GM18511 (cell line): Measurements from ENCODE around the gene THSD4.
"Not testable (repeated sequence)": the region's sequence is repeated elsewhere in the genome, so short reads cannot be mapped to it uniquely, and the experiment has no call there.

Experiments
- ATAC-seq: cut with Tn5 transposase; IDR thresholded peaks from one replicate; pipeline ENCODE4 v1.9.1; 2021; ENCODE audit warnings: mild to moderate bottlenecking, moderate library complexity; ENCODE audit not compliant: unreplicated experiment

The THSD4 gene

GRCh38 chr15:71725207-71725955, 610.1 kb downstream of the THSD4 start:
- not testable (repeated sequence) for ATAC-seq

DNA sequence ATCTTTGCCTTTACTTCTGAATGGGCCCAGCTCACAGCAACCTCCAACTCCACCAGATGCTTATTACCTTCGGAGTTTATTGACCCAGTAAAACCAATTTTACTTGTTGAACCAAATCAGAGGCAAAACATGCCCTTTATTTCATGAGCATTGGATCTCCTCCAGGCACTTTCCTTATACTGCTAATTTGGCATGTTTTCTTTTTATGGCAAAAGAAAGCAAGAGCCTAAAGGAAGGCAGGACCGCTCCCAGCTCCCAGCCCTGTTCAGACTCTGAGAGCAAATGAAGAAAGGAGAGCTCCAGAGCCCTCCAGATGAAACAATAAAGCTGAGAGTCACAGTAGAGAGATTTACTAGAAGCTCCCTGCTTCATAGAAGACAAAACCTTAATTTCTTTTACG, 613.6 kb downstream of the THSD4 start:
- ATAC-seq: no peak

DNA sequence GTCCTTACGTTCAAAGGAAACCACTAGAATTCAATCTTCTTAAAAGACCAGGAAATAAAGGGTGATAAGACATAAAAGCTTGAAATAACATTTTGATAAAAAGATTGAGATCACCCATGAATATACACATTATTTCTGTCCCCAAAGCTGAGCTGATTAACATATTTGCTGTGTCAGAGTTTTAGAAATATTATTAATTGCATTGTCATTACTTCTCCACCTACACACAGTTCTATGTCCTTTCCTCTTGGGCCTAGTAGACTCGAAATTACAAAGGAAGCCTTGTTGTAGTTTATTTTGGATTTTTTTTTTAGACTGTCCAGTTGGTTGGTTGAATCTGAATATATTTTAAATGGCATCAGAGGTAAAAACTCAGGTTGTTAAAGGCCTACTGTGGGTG, 614.0 kb downstream of the THSD4 start:
- ATAC-seq: no peak

GRCh38 chr15:71730277-71731144, 615.2 kb downstream of the THSD4 start:
- no peak for ATAC-seq

GRCh38 chr15:71732636-71733035, 617.4 kb downstream of the THSD4 start:
- no peak for ATAC-seq

DNA sequence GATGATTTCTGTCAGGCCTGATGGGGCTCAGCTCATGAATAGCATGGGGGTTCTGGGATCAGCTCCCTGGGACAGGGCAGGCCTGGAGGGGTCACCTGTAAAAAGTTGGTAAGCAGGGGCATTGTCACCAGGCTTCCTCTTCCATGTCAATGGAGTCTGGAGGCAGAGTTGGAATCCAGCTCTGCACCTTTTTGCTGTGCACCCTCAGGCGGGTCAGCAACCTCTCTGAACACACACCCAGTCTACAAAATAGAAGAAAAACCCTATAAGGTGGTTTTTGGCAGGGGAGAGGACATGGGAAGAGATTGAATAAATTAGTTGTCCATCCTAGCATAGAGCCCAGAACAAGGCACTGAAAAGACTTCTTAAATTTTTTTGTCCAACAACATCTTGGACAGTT, 617.9 kb downstream of the THSD4 start:
- no peak for ATAC-seq

- ATAC-seq: no peak
Observed at GRCh38 chr15:71734709-71735384, 619.6 kb downstream of the THSD4 start.

DNA sequence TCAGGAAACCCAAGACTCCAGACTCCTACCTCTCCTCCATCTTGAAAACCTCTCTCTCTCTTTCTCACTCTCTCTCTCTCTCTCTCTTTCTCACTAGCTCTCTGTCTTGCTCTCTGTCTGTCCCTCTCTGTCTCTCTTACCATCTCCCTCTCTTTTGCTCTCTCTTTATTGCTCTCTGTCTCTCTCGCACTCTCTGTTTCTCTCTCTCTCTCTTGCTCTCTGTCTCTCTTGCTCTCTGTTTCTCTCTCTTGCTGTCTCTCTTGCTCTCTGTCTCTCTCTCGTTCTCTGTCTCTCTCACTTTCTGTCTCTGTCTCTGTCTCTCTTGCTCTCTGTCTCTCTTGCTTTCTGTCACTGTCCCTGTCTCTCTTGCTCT, 620.1 kb downstream of the THSD4 start:
- no peak for ATAC-seq

DNA sequence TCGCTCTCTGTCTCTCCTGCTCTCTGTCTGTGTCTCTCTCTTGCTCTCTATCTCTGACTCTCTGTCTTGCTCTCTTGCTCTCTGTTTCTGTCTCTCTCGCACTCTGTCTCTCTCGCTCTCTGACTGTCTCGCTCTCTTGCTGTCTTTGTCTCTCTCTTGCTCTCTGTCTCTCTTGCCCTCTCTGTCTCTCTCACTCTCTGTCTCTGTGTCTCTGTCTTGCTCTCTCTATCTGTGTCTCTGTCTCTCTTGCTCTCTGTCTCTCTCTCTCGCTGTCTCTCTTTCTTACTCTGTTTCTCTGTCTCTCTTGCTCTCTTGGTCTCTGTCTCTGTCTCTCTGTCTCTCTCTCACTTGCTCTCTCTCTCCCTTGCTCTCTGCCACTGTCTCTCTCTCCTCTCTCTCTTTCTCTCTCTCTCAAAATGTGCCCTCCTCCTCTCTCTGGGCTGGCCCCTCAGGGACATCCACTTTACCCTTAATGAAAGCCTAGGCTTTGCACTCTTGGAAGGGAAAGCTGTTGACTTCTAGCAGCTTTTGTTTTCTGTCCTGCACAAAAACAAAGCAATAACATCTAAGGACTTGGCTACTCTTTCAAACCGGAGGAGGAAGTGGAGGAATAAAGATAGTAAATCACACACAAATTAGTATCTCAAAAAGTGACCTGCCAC, 621.1 kb downstream of the THSD4 start:
- no peak for ATAC-seq

DNA sequence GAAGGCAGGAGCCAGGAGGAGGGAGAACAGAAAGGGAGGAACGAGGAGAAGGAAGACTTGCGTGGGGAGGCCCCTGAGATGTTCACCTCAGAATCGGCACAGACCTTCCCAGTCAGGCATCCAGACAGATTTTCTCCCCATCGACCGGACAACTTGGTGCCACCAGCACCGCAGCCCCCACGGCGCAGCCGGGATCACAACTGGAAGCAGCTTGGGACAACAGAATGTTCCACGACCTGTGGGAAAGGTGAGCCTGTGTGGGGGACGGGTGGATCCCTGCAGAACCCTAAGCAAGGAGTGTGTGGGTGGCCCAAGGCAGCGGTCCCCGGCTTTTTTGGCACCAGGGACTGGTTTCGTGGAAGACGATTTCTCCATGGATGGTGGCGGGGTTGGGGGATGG, 622.5 kb downstream of the THSD4 start:
- ATAC-seq: no peak

DNA sequence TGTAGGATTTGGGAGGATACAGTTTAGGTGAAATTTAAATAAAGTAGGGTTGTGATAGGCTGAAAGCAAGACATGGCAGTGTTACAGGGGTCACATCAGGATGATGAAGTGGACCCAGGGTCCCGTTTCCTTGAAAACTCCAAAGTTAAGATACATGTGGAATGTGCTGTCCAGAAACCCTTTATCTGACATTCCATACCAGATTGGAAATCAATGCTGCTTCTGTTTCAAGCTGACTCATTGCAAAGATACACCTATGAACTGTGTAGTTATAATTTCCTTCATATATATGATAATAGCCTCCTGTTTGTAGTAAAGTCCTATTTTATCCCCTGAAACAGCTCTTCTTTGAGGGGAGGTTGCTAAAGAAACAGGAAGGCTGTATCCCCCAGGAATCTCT, 624.1 kb downstream of the THSD4 start:
- no peak for ATAC-seq

GRCh38 chr15:71742964-71743363, 627.7 kb downstream of the THSD4 start:
- ATAC-seq: no peak

- ATAC-seq: no peak
Observed at GRCh38 chr15:71743861-71744382, 628.7 kb downstream of the THSD4 start.

DNA sequence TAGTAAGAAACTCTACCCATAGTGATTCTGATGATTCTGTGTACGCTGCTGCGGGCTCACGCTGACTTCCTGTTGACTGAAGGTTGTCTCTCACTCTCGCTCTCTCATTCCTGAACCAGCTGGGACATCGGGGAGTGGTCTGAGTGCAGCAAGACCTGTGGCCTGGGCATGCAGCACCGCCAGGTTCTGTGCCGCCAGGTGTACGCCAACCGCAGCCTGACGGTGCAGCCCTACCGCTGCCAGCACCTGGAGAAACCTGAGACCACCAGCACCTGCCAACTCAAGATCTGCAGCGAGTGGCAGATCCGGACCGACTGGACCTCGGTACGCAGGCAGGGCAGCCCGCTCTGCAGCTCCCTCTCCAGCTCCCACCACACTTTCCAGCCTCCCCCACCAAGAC, 631.4 kb downstream of the THSD4 start:
- ATAC-seq: no peak

DNA sequence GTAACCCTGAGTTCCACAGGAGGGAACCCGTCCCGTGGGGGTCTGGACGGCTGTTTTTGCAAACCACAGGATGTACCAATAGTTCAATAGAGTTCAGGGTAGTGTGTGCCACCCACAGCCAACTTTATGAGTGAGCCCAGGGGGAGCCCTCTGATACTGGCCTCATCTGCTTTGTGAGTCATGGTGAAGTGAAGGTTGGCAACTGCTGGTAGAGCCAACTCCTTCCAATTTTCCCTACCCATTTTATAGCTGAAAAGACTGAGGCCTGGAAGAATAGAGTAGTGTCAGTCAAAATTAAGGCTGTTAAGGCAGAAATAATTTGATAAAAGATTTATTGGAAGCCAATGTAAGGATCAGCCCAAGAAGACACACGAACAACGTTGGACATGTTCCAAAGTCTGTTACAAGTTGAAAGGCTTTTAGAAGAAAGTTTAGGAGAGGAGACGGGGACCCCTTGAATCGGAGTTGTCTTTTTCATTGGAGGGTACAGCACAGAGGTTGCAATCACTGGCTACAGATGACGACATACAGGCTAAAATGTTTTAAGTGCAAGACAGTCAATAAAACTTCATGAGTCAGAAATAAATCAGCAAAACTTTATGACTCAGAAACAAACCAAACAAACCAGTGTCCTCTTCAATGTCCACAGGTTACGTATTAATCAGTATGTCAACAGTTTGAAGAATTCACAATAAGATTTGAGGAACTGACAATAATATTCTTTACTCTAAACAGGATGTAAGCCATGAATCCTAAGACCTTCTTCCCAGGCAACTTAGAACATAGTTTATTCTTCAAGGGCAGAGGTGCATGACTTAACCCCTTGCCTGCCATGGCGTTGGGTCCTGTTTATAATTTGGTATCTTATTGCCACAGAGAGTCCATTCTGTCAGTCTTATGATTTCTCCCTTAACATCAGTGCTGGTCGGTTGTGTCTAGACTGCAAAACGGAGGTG, 632.1 kb downstream of the THSD4 start:
- ATAC-seq: no peak

GRCh38 chr15:71748293-71748718, 633.0 kb downstream of the THSD4 start:
- ATAC-seq: no peak

DNA sequence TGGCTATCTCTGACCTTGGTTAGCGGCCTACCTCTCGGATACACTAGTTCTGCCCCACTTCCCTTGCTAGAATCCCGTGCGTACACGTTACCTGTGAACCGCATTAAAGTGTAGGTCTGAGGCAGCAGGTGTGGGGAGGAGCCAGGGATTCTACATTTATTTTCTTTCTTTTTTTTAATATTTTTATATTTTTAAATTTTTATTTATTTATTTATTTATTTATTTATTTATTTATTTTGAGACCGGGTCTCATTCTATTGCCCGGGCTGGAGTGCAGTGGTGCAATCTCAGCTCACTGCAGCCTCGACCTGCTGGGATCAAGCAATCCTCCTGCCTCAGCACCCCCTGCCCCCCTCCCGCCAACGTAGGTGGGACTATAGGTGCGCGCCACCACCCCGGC, 634.2 kb downstream of the THSD4 start:
- no peak for ATAC-seq

DNA sequence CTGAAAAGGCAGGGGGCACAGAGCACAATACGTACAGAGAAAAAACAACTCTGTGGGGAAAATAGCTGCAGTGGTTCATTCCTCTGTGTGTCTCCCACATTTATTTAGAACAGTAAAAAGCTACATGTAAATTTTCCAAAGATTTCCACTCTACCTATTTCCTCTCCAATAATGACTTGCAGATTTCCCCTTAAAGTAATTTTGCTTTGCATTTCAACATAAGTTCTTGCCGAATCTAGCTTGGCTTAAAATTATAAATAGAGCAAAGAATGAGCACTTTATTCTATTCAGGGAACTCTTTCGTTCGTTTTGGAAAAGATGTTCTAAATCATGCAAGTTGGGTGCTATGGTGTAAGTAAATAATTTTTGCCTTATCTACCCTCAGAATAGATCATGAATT, 636.9 kb downstream of the THSD4 start:
- ATAC-seq: no peak

GRCh38 chr15:71752604-71753289, 637.5 kb downstream of the THSD4 start:
- ATAC-seq: no peak
